Epithelial cell of prostate (primary cell): ENCODE measurements around the gene PLCZ1.

Experiments
- DNase-seq: peaks from one replicate; pipeline ENCODE4 v3.0.0-alpha.2; 2011; ENCODE audit warnings: low read depth, low spot score
- H3K27ac ChIP-seq: fragments of 450-650 bp; 2 replicates; pipeline ENCODE4 v1.5.1; 2017; ENCODE audit warnings: mild to moderate bottlenecking

Gene PLCZ1

DNA sequence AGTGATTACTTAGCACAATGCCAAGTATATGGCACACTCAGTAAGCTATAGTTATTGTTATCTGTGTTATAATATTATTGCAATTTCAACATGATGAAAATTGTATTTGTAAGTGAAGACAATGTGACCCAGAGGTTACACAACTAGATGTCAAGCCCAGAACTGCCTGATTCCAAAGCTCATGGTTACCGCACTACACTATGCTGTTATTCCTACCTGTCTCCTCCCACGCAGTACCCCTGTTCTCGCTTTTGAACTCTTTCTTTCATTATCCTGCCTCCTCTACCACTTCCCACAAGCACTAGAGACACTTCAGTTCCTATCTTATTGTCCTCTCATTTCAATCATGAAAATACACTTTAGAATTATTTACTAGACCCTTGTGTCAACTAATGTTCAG, 93.2 kb downstream of the PLCZ1 start:
- H3K27ac ChIP-seq = no peak overlapping the region
- no peak for DNase-seq

DNA sequence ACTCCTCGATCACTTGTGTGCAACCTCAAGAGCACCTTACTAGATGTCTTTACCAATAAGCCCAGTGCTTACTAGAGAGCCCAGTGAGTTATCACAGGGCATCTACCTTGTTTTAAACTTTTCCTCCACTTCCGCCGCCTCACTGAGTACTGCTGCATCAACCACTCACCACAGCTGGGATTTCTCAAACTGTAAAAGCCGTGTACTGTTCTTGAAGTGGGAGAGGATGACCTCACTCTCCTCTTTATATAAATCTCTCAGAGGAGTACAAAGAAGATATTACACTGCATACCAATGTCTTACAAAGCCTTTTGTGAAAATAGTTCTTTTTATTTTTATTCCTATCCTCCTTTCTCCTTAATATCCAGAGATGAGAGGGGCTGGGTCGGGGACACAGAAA, 94.1 kb downstream of the PLCZ1 start:
- H3K27ac ChIP-seq = no peak overlapping the region
- DNase-seq = no peak

DNA sequence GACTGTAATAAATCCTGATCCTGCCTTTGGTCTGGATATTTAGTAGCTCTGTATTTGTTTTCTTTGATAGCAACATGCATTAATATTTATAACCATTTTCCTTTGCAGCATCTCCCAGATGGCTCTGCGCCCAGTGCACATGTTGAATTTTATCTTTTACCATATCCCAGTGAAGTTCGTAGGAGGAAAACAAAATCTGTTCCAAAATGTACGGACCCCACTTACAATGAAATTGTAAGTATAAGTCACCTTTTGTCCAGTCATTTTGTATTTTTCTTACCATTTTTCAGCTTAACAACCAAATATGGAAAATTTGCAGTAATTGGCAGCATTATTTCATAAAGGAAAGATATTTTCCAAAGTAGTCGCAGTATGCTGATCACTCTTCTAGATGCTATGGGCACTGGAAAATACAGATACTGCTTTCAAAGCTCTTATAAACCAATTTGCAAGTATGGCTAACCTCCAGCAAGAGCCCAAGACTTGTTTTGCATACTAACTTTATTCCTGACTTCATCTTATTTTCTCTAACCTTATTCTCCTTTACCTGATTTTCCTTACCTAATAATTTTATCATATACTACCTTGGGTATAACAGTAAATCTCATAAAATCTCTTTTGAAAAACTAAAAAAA, 97.4 kb downstream of the PLCZ1 start:
- no peak overlapping the region for H3K27ac ChIP-seq
- DNase-seq = no peak

DNA sequence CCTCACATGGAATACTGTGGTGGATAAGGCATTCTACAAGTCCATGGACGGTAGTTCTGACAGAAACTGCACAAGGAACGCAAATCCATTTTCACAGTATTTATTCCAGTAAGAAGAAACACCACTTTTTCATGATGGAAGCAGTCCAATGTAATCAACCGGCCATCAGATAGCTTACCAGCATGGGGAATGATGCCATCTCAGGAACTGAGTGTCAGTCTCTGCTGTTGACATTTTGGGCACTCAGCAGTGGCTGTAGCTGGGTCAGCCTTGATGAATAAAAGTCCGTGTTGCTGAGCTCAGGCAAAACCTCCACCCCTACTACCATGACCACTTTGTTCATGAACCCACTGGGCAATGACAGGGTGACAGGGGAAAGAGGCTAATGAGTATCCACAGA, 103.4 kb downstream of the PLCZ1 start:
- no peak overlapping the region for H3K27ac ChIP-seq
- DNase-seq = no peak
